ENCODE data around the gene ALDH1L1. TPM values are rescaled to one million over a fixed set of nuclear protein-coding genes. Genes with fewer than 3 reads are reported as not detected.

ALDH1L1 gene
- total RNA-seq, 1 donor from 2014 or later: 1.0 TPM

- no peak for DNase-seq (ENCODE audit: low read depth)
- no peak overlapping the region for H3K4me3 ChIP-seq (ENCODE audit: low read depth, low read length)
- no peaks in the 10 kb centered on the region for H3K27me3 ChIP-seq (ENCODE audit: control insufficient read depth, insufficient read depth, low read length)
- H3K36me3 ChIP-seq (ENCODE audit: control insufficient read depth, insufficient read depth, low read length): no peaks in the 10 kb centered on the region
- no peak for TF ChIP-seq CTCF (IDR thresholded peaks at IDR 0.05; ENCODE audit: insufficient read depth, low read length, poor library complexity, severe bottlenecking)
Measured at GRCh38 chr3:126207166-126207565, 26.8 kb upstream of the ALDH1L1 start.

GRCh38 chr3:126205717-126206655, 25.6 kb upstream of the ALDH1L1 start:
- DNase-seq (ENCODE audit: low read depth): no peak
- no peak overlapping the region for H3K4me3 ChIP-seq (ENCODE audit: low read depth, low read length)

GRCh38 chr3:126202680-126203079, 22.3 kb upstream of the ALDH1L1 start:
- Histone ChIP-seq H3K4me3 (ENCODE audit: low read depth, low read length) (no peak overlapping the region), H3K27me3 (ENCODE audit: control insufficient read depth, insufficient read depth, low read length) (no peaks in the 10 kb centered on the region), H3K36me3 (ENCODE audit: control insufficient read depth, insufficient read depth, low read length) (no peaks in the 10 kb centered on the region)
- DNase-seq (ENCODE audit: low read depth): no peak
- no peak for TF ChIP-seq CTCF (IDR thresholded peaks at IDR 0.05; ENCODE audit: insufficient read depth, low read length, poor library complexity, severe bottlenecking)

More at GRCh38 chr3:126205717-126206655, 25.6 kb upstream of the ALDH1L1 start:
- no peaks in the 10 kb centered on the region for H3K36me3 ChIP-seq (ENCODE audit: control insufficient read depth, insufficient read depth, low read length)
- no peak for TF ChIP-seq CTCF (IDR thresholded peaks at IDR 0.05; ENCODE audit: insufficient read depth, low read length, poor library complexity, severe bottlenecking)
- H3K27me3 ChIP-seq (ENCODE audit: control insufficient read depth, insufficient read depth, low read length): no peaks in the 10 kb centered on the region

GRCh38 chr3:126202276-126202675, 21.9 kb upstream of the ALDH1L1 start:
- no peak overlapping the region for H3K4me3 ChIP-seq (ENCODE audit: low read depth, low read length)
- no peak for DNase-seq (ENCODE audit: low read depth)
- no peak for TF ChIP-seq CTCF (IDR thresholded peaks at IDR 0.05; ENCODE audit: insufficient read depth, low read length, poor library complexity, severe bottlenecking)
- H3K36me3 ChIP-seq (ENCODE audit: control insufficient read depth, insufficient read depth, low read length): no peaks in the 10 kb centered on the region
- no peaks in the 10 kb centered on the region for H3K27me3 ChIP-seq (ENCODE audit: control insufficient read depth, insufficient read depth, low read length)

- no peaks in the 10 kb centered on the region for H3K27me3 ChIP-seq (ENCODE audit: control insufficient read depth, insufficient read depth, low read length)
- H3K4me3 ChIP-seq (ENCODE audit: low read depth, low read length): no peak overlapping the region
- no peak for TF ChIP-seq CTCF (IDR thresholded peaks at IDR 0.05; ENCODE audit: insufficient read depth, low read length, poor library complexity, severe bottlenecking)
- no peak for DNase-seq (ENCODE audit: low read depth)
- no peaks in the 10 kb centered on the region for H3K36me3 ChIP-seq (ENCODE audit: control insufficient read depth, insufficient read depth, low read length)
Measured at GRCh38 chr3:126201168-126201567, 20.8 kb upstream of the ALDH1L1 start.

Data from kidney epithelial cell (primary cell).